A549 (cell line): ENCODE data around the gene MUC5AC. TPM values are rescaled to one million over a fixed set of nuclear protein-coding genes. Genes with fewer than 3 reads are reported as not detected.

Experiments used
- ATAC-seq, 2 experiments: fragments of 200-7000 bp in 1 of 2; fragments of >200 bp in 1 of 2; cut with Nextera tagmentation in 1 of 2; cut with Tn5 transposase in 1 of 2; 3 replicates each; pipeline versions ENCODE4 v1.8.0 to v1.9.1; 2018 to 2020; ENCODE audit warnings: mild to moderate bottlenecking in 1 of 2, moderate library complexity in 1 of 2
- CTCF ChIA-PET: fragments of 300-600 bp; sonication (Branson Sonifier 250); formaldehyde crosslinking; extraction: SDS; loops from one replicate; lab custom pipeline; 2021; ENCODE audit warnings: antibody characterized with exemption, inconsistent platforms; lab: Yijun Ruan, JAX
- POLR2A ChIA-PET: fragments of 350-600 bp; formaldehyde crosslinking; extraction: SDS; loops from one replicate; lab custom pipeline; 2021; ENCODE audit warnings: antibody characterized with exemption, inconsistent platforms; lab: Yijun Ruan, JAX
- DNase-seq, 2 experiments: peaks; one replicate each; pipeline versions ENCODE4 v3.0.0 to v3.0.0-alpha.2; 2011 to 2016; ENCODE audit warnings: low read depth in 1 of 2, low spot score in 1 of 2
- FAIRE-seq: peaks from 2 replicates; lab custom pipeline; 2011; peaks lifted over from hg19 to GRCh38; lab: Jason Lieb, UNC
- H3K27ac ChIP-seq, 2 experiments: fragments of >200 bp; sonication (Bioruptor Twin); formaldehyde crosslinking; 3 replicates each; pipeline ENCODE4 v1.5.1; 2016 to 2017
- H3K4me1 ChIP-seq: fragments of >200 bp; sonication (Bioruptor Twin); formaldehyde crosslinking; 3 replicates; pipeline ENCODE4 v1.6.1; 2016
- H3K4me2 ChIP-seq: fragments of >200 bp; sonication (Bioruptor Twin); formaldehyde crosslinking; 3 replicates; pipeline ENCODE4 v1.6.1; 2016
- H3K4me3 ChIP-seq: fragments of >200 bp; sonication (Bioruptor Twin); formaldehyde crosslinking; 3 replicates; pipeline ENCODE4 v1.5.1; 2016
- H3K9me3 ChIP-seq: fragments of >200 bp; sonication (Bioruptor Twin); formaldehyde crosslinking; 3 replicates; pipeline ENCODE4 v1.6.1; 2016
- ATOH8 ChIP-seq: fragments of 250-450 bp; sonication (Bioruptor Pico); IDR thresholded peaks from 2 replicates; pipeline ENCODE4 v1.5.0; 2020; ENCODE audit warnings: low read depth, mild to moderate bottlenecking, moderate library complexity
- CBX2 ChIP-seq: fragments of 200-600 bp; sonication (generic); IDR thresholded peaks from 2 replicates; pipeline ENCODE4 v1.6.1; 2016; ENCODE audit warnings: low read depth, mild to moderate bottlenecking, borderline replicate concordance
- CBX8 ChIP-seq: fragments of 200-600 bp; sonication (generic); IDR thresholded peaks from 2 replicates; pipeline ENCODE4 v1.6.1; 2016
- CEBPB ChIP-seq, 2 experiments: fragments of >200 bp in 1 of 2; sonication (Bioruptor Twin) in 1 of 2; formaldehyde crosslinking in 1 of 2; IDR thresholded peaks; 2 replicates each; pipeline ENCODE4 v1.6.1; 2012 to 2016
- CHD2 ChIP-seq: fragments of 150-350 bp; IDR thresholded peaks from 2 replicates; pipeline ENCODE4 v1.6.1; 2014; ENCODE audit warnings: low read length; ENCODE audit not compliant: partially characterized antibody
- CHD4 ChIP-seq: fragments of 200-600 bp; sonication (generic); IDR thresholded peaks from 2 replicates; pipeline ENCODE4 v1.6.1; 2016; ENCODE audit warnings: antibody characterized with exemption, mild to moderate bottlenecking, borderline replicate concordance
- EHF ChIP-seq: fragments of 250-450 bp; sonication (Bioruptor Pico); IDR thresholded peaks from 2 replicates; pipeline ENCODE4 v1.5.0; 2020; ENCODE audit warnings: mild to moderate bottlenecking
- ELK1 ChIP-seq: fragments of 150-350 bp; IDR thresholded peaks from 2 replicates; pipeline ENCODE4 v1.6.1; 2014; ENCODE audit warnings: low read depth, mild to moderate bottlenecking, low read length
- FOSB ChIP-seq: fragments of 250-450 bp; sonication (Bioruptor Pico); IDR thresholded peaks from 2 replicates; pipeline ENCODE4 v1.5.0; 2020; ENCODE audit warnings: mild to moderate bottlenecking, moderate library complexity
- HDAC2 ChIP-seq: fragments of 200-600 bp; sonication (generic); IDR thresholded peaks from 2 replicates; pipeline ENCODE4 v1.6.1; 2016
- HEYL ChIP-seq: fragments of 250-450 bp; sonication (Bioruptor Pico); IDR thresholded peaks from 2 replicates; pipeline ENCODE4 v1.8.0; 2021; ENCODE audit warnings: mild to moderate bottlenecking, moderate library complexity
- JUN ChIP-seq, 2 experiments: fragments of >200 bp; sonication (Bioruptor Twin); formaldehyde crosslinking; IDR thresholded peaks; 2 replicates in 1 of 2; 3 replicates in 1 of 2; pipeline ENCODE4 v1.6.1; 2016 to 2017
- JUNB ChIP-seq: fragments of >200 bp; sonication (Bioruptor Twin); formaldehyde crosslinking; IDR thresholded peaks from 2 replicates; pipeline ENCODE4 v1.6.1; 2016
- KDM1A ChIP-seq: fragments of 200-600 bp; sonication (generic); IDR thresholded peaks from 2 replicates; pipeline ENCODE4 v1.6.1; 2016; ENCODE audit warnings: low read depth, mild to moderate bottlenecking
- KDM5A ChIP-seq: fragments of 200-600 bp; sonication (generic); IDR thresholded peaks from 2 replicates; pipeline ENCODE4 v1.6.1; 2016; ENCODE audit warnings: antibody characterized with exemption, mild to moderate bottlenecking
- MAZ ChIP-seq: fragments of 150-350 bp; IDR thresholded peaks from 2 replicates; pipeline ENCODE4 v1.6.1; 2014; ENCODE audit warnings: antibody characterized with exemption, low read depth, low read length, borderline replicate concordance
- RAD21 ChIP-seq, 2 experiments: fragments of >200 bp in 1 of 2; sonication (Bioruptor Twin) in 1 of 2; formaldehyde crosslinking in 1 of 2; IDR thresholded peaks in 1 of 2; conservative IDR thresholded peaks in 1 of 2; 2 replicates in 1 of 2; 3 replicates in 1 of 2; pipeline ENCODE4 v1.6.1; 2012 to 2018; ENCODE audit warnings: inconsistent platforms in 1 of 2
- RNF2 ChIP-seq: fragments of 200-600 bp; sonication (generic); IDR thresholded peaks from 2 replicates; pipeline ENCODE4 v1.6.1; 2016; ENCODE audit warnings: low read depth, mild to moderate bottlenecking, antibody characterized with exemption, moderate library complexity, borderline replicate concordance
- SMC3 ChIP-seq: fragments of >200 bp; sonication (Bioruptor Twin); formaldehyde crosslinking; IDR thresholded peaks from 3 replicates; pipeline ENCODE4 v1.6.1; 2018; ENCODE audit warnings: inconsistent platforms
- SREBF2 ChIP-seq: fragments of 450-650 bp; IDR thresholded peaks from 2 replicates; pipeline ENCODE4 v1.6.1; 2014; ENCODE audit warnings: mild to moderate bottlenecking, moderate library complexity
- TFCP2L1 ChIP-seq: fragments of 250-450 bp; sonication (Bioruptor Pico); IDR thresholded peaks from 2 replicates; pipeline ENCODE4 v1.5.0; 2021; ENCODE audit warnings: mild to moderate bottlenecking
- TP53 ChIP-seq: fragments of 250-450 bp; sonication (Bioruptor Pico); IDR thresholded peaks from 2 replicates; pipeline ENCODE4 v1.5.0; 2021; ENCODE audit warnings: mild to moderate bottlenecking, moderate library complexity
- ZNF302 ChIP-seq: fragments of 250-450 bp; sonication (Bioruptor Pico); IDR thresholded peaks from 2 replicates; pipeline ENCODE4 v1.9.0; 2021; ENCODE audit warnings: inconsistent platforms, mild to moderate bottlenecking, moderate library complexity
- ZSCAN20 ChIP-seq: fragments of 250-450 bp; sonication (Bioruptor Pico); IDR thresholded peaks from 2 replicates; pipeline ENCODE4 v1.8.0; 2022; ENCODE audit warnings: mild to moderate bottlenecking, moderate library complexity
- WGBS: methylation state at CpG from one replicate; pipeline ENCODE4 v1.1.6; 2017; ENCODE audit errors: missing lambda C conversion rate; 5-methylcytosine and 5-hydroxymethylcytosine counted together
- polyA plus RNA-seq, 4 experiments: library from polyadenylated mRNA; depleted of rRNA in 3 of 4; stranded (reverse); fragments of >200 nt; fragmentation: RNase III in 1 of 4; extraction: RNeasy Plus Mini Kit Qiagen cat#74134 plus additional on column Dnase treatment in 1 of 4; gene quantifications; 2 replicates in 3 of 4; 3 replicates in 1 of 4; pipeline ENCODE4 v1.2.3, GENCODE V29; 2011 to 2017
- TF ChIP-seq, protein P1 (sequence below): fragments of 450-650 bp; IDR thresholded peaks from 2 replicates; pipeline ENCODE4 v1.6.1; 2014; ENCODE audit warnings: antibody characterized with exemption

Gene MUC5AC
- polyA plus RNA-seq, 2 of the 4 experiments (the other 2 are of a cell fraction), result 0.18 to 7.4 TPM

GRCh38 chr11:1206391-1207271 is 48.9 kb downstream of the MUC5AC start:
- ChIA-PET CTCF (interaction anchor here (0.6 to 1.2 kb wide), 3 partner anchors 19 to 189 kb away, joined by 3 read pairs; no protein-coding TSS in a partner anchor), POLR2A (no interaction called here)
- DNase-seq, result no peak
- peaks cover 18% of the 10 kb centered on the region for H3K4me1 ChIP-seq
- H3K27ac ChIP-seq, result 0 out of 6 replicates have a peak overlapping the region, but pooled peaks of 1 of the 2 experiments have one; percentile 17
- FAIRE-seq, result no peak
- TF ChIP-seq ZNF302 (CRISPR knock-in tag), result no peak
- TF ChIP-seq KDM5A, result no peak
- no peak for TF ChIP-seq RAD21 (conservative IDR thresholded peaks at IDR 0.05 in 1 of 2, IDR thresholded peaks at IDR 0.05 in 1 of 2)
- TF ChIP-seq JUNB, result no peak
- TF ChIP-seq JUN (IDR thresholded peaks at IDR 0.05), result no peak
- no peak for TF ChIP-seq CHD2
- TF ChIP-seq, protein P1, sequence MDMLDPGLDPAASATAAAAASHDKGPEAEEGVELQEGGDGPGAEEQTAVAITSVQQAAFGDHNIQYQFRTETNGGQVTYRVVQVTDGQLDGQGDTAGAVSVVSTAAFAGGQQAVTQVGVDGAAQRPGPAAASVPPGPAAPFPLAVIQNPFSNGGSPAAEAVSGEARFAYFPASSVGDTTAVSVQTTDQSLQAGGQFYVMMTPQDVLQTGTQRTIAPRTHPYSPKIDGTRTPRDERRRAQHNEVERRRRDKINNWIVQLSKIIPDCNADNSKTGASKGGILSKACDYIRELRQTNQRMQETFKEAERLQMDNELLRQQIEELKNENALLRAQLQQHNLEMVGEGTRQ, result no peak
- no peak for TF ChIP-seq ATOH8
- TF ChIP-seq ELK1, result no peak
- TF ChIP-seq SREBF2, result no peak
- TF ChIP-seq HDAC2, result no peak
- no peak for TF ChIP-seq CBX8
- TF ChIP-seq RNF2, result no peak
- TF ChIP-seq SMC3, result no peak
- no peak for TF ChIP-seq KDM1A
- TF ChIP-seq CEBPB (IDR thresholded peaks at IDR 0.05), result no peak
- no peak overlapping the region for H3K4me2 ChIP-seq
- H3K9me3 ChIP-seq, result peaks cover 16% of the 10 kb centered on the region; the same call in 2 of the 3 replicates
- no peak overlapping the region for H3K4me3 ChIP-seq
- ATAC-seq, result no peak
- 87% methylated on average over 31 of the region's 38 CpGs for WGBS

GRCh38 chr11:1207401-1208143 is 49.8 kb downstream of the MUC5AC start:
- no peak overlapping the region for H3K4me3 ChIP-seq
- ATAC-seq (no peak), FAIRE-seq (no peak), DNase-seq (no peak)
- H3K9me3 ChIP-seq, result peaks cover 22% of the 10 kb centered on the region
- CTCF ChIA-PET, result interaction anchor here (0.6 to 1.2 kb wide), 4 partner anchors 18 to 308 kb away, joined by 3 read pairs; no protein-coding TSS in a partner anchor
- 92% methylated on average over 25 of the region's 34 CpGs for WGBS
- POLR2A ChIA-PET, result no interaction called here
- no peak for TF ChIP-seq EHF
- no peak for TF ChIP-seq FOSB (CRISPR knock-in tag)
- no peak for TF ChIP-seq TFCP2L1 (CRISPR knock-in tag)
- no peak for TF ChIP-seq ZSCAN20 (CRISPR knock-in tag)
- TF ChIP-seq ATOH8, result no peak
- TF ChIP-seq HEYL (CRISPR knock-in tag), result no peak
- TF ChIP-seq CBX2, result no peak
- TF ChIP-seq TP53 (CRISPR knock-in tag), result no peak
- TF ChIP-seq CEBPB (IDR thresholded peaks at IDR 0.05), result no peak
- no peak for TF ChIP-seq KDM5A
- TF ChIP-seq MAZ, result no peak
- no peak for TF ChIP-seq CHD4
- no peak for TF ChIP-seq RAD21 (conservative IDR thresholded peaks at IDR 0.05 in 1 of 2, IDR thresholded peaks at IDR 0.05 in 1 of 2)
- TF ChIP-seq SMC3, result no peak
- H3K4me2 ChIP-seq, result no peak overlapping the region
- 0 out of 6 replicates have a peak overlapping the region, but pooled peaks of 1 of the 2 experiments have one; percentile 17 for H3K27ac ChIP-seq
- peaks cover 12% of the 10 kb centered on the region for H3K4me1 ChIP-seq
